Measurements from ENCODE around the gene OBSCN.

The OBSCN gene

GRCh38 chr1:228416217-228416933, 208.5 kb downstream of the OBSCN start, which contains the start of gene TRIM17:
Gene TRIM17, minus strand, starts transcription at chr1:228416861. Its CDS starts 1,789 bp downstream, at chr1:228415072.
- DNase-seq (ENCODE audit: low spot score): peak; percentile 52

GRCh38 chr1:228417061-228417460, 209.2 kb downstream of the OBSCN start:
- DNase-seq (ENCODE audit: low spot score): no peak

GRCh38 chr1:228417483-228418203, 209.8 kb downstream of the OBSCN start:
- DNase-seq (ENCODE audit: low spot score): no peak

- no peak for DNase-seq (ENCODE audit: low spot score)
These were observed 213.4 kb downstream of the OBSCN start for GRCh38 chr1:228420968-228421826.

GRCh38 chr1:228423404-228424053, 215.7 kb downstream of the OBSCN start:
- DNase-seq (ENCODE audit: low spot score): no peak

- DNase-seq (ENCODE audit: low spot score): no peak
These were observed 217.1 kb downstream of the OBSCN start for GRCh38 chr1:228424685-228425660.

- no peak for DNase-seq (ENCODE audit: low spot score)
These were observed 218.8 kb downstream of the OBSCN start for GRCh38 chr1:228426518-228427175.

- DNase-seq (ENCODE audit: low spot score): no peak
These were observed 220.6 kb downstream of the OBSCN start for GRCh38 chr1:228428412-228428811.

Measured in GM03348 (cell line).